Measurements from ENCODE around the gene PIGR.

The PIGR gene

DNA sequence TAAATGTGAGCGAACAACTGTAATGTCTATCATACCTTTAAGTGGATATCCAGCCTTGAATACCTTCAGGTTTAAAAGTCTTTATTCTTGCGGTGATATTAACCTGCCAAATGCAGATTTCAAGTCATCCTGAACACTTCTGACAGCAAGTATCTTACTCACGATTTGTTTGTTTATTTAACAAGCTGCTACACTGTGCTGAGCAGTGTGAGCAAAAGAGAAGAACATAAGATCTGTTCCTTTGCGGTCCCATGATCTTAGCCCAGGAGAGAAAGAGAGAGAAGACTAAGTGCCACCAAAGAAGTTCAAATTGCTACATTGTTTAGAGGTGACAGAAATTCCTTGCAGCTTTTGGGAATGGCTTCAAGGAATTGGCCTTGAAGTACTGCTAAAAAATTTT, 58.6 kb downstream of the PIGR start:
- no peak for DNase-seq

DNA sequence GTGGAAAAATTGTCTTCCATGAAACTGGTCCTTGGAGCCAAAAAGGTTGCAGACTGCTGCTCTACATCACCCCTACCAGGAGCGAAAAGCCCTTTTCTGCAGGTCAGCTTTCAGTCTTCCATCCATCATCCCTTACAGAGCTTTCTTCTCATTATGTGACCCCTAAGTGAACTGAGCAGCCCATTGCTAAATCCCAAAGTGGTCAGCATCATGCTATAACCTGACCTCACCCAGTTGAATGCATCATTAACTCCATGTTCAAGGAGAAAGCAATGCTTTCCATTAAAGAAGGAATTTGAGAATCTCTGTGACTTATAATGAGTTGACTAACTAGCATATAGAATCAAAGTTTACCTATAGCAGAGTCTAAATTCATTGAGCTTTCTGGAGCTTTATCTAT, 59.4 kb downstream of the PIGR start:
- DNase-seq = no peak

GRCh38 chr1:206885341-206886060, 60.8 kb downstream of the PIGR start:
- no peak for DNase-seq

GRCh38 chr1:206883876-206884275, 62.4 kb downstream of the PIGR start:
- no peak for DNase-seq

DNA sequence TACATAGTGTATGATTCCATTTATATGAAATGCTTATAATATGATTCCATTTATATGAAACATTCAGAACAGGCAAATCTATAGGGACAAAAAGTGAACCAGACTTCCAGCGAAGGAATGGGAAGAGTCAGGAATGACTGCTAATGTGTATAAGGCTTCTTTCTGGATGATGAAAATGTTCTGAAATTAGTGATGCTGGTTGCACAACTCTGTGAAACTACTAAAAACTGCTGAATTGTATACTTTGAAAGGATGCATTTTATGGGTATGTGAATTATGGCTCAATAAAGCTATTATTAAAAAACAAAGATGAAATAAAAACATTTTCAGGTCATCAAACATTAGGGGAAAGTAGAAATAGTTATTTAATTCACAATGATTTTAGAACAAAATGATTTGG, 63.1 kb downstream of the PIGR start:
- no peak for DNase-seq

GRCh38 chr1:206882555-206882954, 63.7 kb downstream of the PIGR start:
- DNase-seq = no peak

DNA sequence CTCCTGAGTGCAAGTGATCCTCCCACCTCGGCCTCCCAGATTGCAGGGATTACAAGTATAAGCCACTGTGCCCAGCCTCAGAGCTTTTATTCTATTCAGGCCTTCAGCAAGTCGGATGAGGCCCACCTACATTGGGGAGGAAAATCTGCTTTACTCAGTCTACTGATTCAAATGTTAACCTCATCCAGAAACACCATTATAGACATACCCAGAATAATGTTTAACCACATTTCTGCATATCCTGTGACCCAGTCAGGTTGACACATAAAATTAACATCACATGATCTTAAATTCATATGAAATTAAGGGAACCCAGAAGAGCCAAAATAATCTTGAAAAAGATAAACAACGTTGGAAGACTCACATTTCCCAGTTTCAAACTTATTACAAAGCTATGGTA, 66.0 kb downstream of the PIGR start:
- no peak for DNase-seq
